MCF 10A (cell line): ENCODE data around the gene CELSR1. TPM values are rescaled to one million over a fixed set of nuclear protein-coding genes. Genes with fewer than 3 reads are reported as not detected.

Experiments
- BruUV-seq: library from RNA; stranded (reverse); fragments of 400-500 nt; replicated peaks from 2 replicates; lab custom pipeline; 2021; lab: Mats Ljungman, UMichigan
- CTCF ChIA-PET: fragments of 300-600 bp; sonication (Branson Sonifier 250); formaldehyde crosslinking; extraction: SDS; loops from one replicate; lab custom pipeline; 2021; ENCODE audit warnings: antibody characterized with exemption, inconsistent platforms; lab: Yijun Ruan, JAX
- POLR2A ChIA-PET: fragments of 300-600, 350-650 bp; sonication (Branson Sonifier 250); formaldehyde crosslinking; extraction: SDS; loops from one replicate; lab custom pipeline; 2020; ENCODE audit warnings: antibody characterized with exemption, inconsistent platforms; lab: Yijun Ruan, JAX
- DNase-seq: peaks from one replicate; pipeline ENCODE4 v3.0.0-alpha.2; 2018; ENCODE audit not compliant: unreplicated experiment
- H3K27ac Mint-ChIP-seq: one replicate; pipeline ENCODE4 v1.8.0; 2022; ENCODE audit warnings: mild to moderate bottlenecking, low read depth, mixed read lengths; ENCODE audit not compliant: unreplicated experiment
- H3K27me3 Mint-ChIP-seq: one replicate; pipeline ENCODE4 v1.8.0; 2022; ENCODE audit warnings: mixed read lengths; ENCODE audit not compliant: insufficient read depth, unreplicated experiment
- H3K36me3 Mint-ChIP-seq: one replicate; pipeline ENCODE4 v1.8.0; 2022; ENCODE audit warnings: mild to moderate bottlenecking, moderate library complexity, mixed read lengths; ENCODE audit not compliant: insufficient read depth, unreplicated experiment
- H3K4me1 Mint-ChIP-seq: one replicate; pipeline ENCODE4 v1.8.0; 2022; ENCODE audit warnings: mixed read lengths; ENCODE audit not compliant: insufficient read depth, unreplicated experiment
- H3K4me3 Mint-ChIP-seq: one replicate; pipeline ENCODE4 v1.8.0; 2022; ENCODE audit warnings: mild to moderate bottlenecking, moderate library complexity, mixed read lengths; ENCODE audit not compliant: unreplicated experiment
- H3K9me3 Mint-ChIP-seq: one replicate; pipeline ENCODE4 v1.8.0; 2022; ENCODE audit warnings: mixed read lengths; ENCODE audit not compliant: unreplicated experiment
- CTCF ChIP-seq: fragments of 200-600 bp; IDR thresholded peaks from one replicate; pipeline ENCODE4 v1.8.0; 2022; ENCODE audit warnings: antibody characterized with exemption, mild to moderate bottlenecking; ENCODE audit not compliant: unreplicated experiment
- intact Hi-C: fragments of 100-400 bp; cut with micrococcal nuclease; formaldehyde crosslinking; loops from 2 replicates; pipeline ENCODE4 v1.14.1; 2022
- total RNA-seq: library from RNA; stranded (reverse); gene quantifications from 2 replicates; pipeline ENCODE4 v1.2.3, GENCODE V29; 2022

Gene CELSR1
- total RNA-seq, 1 experiment from 2014 or later: 49.1 TPM

- Mint-ChIP-seq H3K4me3 (no peak overlapping the region), H3K36me3 (peaks cover 7% of the 10 kb centered on the region), H3K4me1 (peaks cover 27% of the 10 kb centered on the region), H3K27ac (no peak overlapping the region), H3K9me3 (peaks cover 8% of the 10 kb centered on the region), H3K27me3 (no peaks in the 10 kb centered on the region)
- no peak for DNase-seq
- BruUV-seq: no TSS peak
- no peak for TF ChIP-seq CTCF
- intact Hi-C loops: no loop called here
- CTCF ChIA-PET: interaction anchor here (0.6 to 1.5 kb wide), 4 partner anchors 10 to 377 kb away, joined by 3 to 5 read pairs (median 3); no protein-coding TSS in a partner anchor
- POLR2A ChIA-PET: no interaction called here
Observed at GRCh38 chr22:46448333-46448732, 89.1 kb downstream of the CELSR1 start.

DNA sequence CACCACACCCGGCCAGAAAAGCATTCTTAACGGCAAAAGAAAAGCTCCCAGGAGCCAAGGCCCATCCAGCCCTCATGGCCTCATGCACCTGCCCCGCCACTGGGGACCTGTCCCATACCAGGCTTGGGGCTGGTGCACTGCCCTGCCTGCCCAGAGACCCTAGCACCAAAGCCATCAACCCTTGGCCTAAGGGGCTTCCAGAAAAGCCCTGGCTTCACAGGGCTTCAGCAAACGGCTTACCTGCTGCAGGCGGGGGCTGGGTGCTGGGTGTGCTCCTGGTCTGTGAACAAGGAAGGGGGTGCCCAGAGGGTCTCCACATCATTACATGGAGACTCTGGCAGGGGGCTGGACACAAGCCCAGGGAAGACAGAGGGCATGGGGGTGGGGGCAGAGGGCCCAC lies 89.5 kb downstream of the CELSR1 start:
- ChIA-PET POLR2A (interaction anchor here (1.2 kb wide), 1 partner anchor 10 kb away, joined by 5 read pairs; no protein-coding TSS in a partner anchor), CTCF (interaction anchor here (0.6 to 1.5 kb wide), 4 partner anchors 10 to 80 kb away, joined by 3 read pairs; no protein-coding TSS in a partner anchor)
- H3K9me3 Mint-ChIP-seq: peaks cover 8% of the 10 kb centered on the region
- no peak for TF ChIP-seq CTCF
- H3K4me3 Mint-ChIP-seq: no peak overlapping the region
- H3K27ac Mint-ChIP-seq: no peak overlapping the region
- H3K4me1 Mint-ChIP-seq: peaks cover 23% of the 10 kb centered on the region
- no peak for DNase-seq
- BruUV-seq: no TSS peak
- no peaks in the 10 kb centered on the region for H3K27me3 Mint-ChIP-seq
- peaks cover 10% of the 10 kb centered on the region for H3K36me3 Mint-ChIP-seq
- intact Hi-C loops: no loop called here

DNA sequence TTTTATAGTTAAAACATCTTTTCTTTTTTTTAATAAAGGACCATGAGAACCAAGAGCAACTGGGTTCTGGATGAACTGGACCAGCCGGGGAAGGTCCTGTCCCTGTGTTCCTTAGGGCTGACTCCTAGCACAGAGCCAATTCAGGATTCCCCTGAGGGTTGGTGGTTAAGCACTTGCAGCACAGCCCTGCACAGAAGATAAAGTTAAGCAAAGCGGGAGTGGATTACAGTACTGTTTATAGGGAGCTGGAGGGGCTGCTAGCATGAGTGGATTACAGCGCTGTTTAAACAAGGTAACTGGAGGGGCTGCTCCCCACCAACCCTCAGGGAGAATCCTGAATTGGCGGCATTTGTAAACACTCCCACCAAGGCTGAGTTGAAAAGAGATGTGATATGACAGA lies 90.6 kb downstream of the CELSR1 start:
- Mint-ChIP-seq H3K27ac (no peak overlapping the region), H3K9me3 (peaks cover 8% of the 10 kb centered on the region), H3K4me3 (no peak overlapping the region), H3K4me1 (peaks cover 12% of the 10 kb centered on the region), H3K27me3 (no peaks in the 10 kb centered on the region), H3K36me3 (peaks cover 10% of the 10 kb centered on the region)
- intact Hi-C loops: no loop called here
- DNase-seq: no peak
- POLR2A ChIA-PET: interaction anchor here (0.7 to 1.2 kb wide), 2 partner anchors 11 to 33 kb away, joined by 3 to 5 read pairs; no protein-coding TSS in a partner anchor
- CTCF ChIA-PET: interaction anchor here (0.5 to 1.5 kb wide), 4 partner anchors 9 to 95 kb away, joined by 3 read pairs; no protein-coding TSS in a partner anchor
- no peak for TF ChIP-seq CTCF
- no TSS peak for BruUV-seq

GRCh38 chr22:46445771-46446420 lies 91.5 kb downstream of the CELSR1 start:
- no peak for TF ChIP-seq CTCF
- Mint-ChIP-seq H3K4me1 (peaks cover 3% of the 10 kb centered on the region), H3K9me3 (peaks cover 8% of the 10 kb centered on the region), H3K36me3 (peaks cover 10% of the 10 kb centered on the region), H3K4me3 (no peak overlapping the region), H3K27me3 (no peaks in the 10 kb centered on the region), H3K27ac (no peak overlapping the region)
- DNase-seq: no peak
- ChIA-PET POLR2A (no interaction called here), CTCF (no interaction called here)
- BruUV-seq: no TSS peak
- intact Hi-C loops: no loop called here
